GM11168 (cell line): ENCODE measurements around the gene TRIM42.

ENCODE experiments used
- in situ Hi-C: fragments of 300-500 bp; cut with MboI; formaldehyde crosslinking; loops from one replicate; pipeline ENCODE4 v1.12.0; 2022; ENCODE audit warnings: low sequenced_read_pairs; ENCODE audit not compliant: unreplicated experiment

Gene TRIM42

DNA sequence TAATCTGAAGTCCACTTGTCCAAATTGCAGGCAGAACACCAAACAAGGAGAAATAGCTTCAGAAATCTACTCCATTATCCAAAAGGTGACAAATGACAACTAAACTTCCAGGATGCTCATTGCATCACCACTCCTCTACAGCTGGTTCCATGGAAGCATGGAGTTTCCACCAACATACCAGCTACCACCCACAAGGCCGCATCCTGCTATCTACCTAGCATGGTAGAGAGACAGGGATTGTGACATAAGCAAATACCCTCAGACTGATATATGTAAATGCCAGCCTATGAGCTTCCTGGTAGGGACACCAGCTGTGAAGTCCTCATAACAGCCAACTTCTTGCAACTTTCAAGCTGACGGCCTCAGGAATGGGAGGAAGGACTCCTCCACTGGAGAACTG, at the start of gene TRIM42:
TSS of gene TRIM42 (plus strand) at position 301 of the 400 bp plus-strand sequence. CDS start 166 bp downstream, outside the sequence.
- in situ Hi-C loops, result no loop called here

DNA sequence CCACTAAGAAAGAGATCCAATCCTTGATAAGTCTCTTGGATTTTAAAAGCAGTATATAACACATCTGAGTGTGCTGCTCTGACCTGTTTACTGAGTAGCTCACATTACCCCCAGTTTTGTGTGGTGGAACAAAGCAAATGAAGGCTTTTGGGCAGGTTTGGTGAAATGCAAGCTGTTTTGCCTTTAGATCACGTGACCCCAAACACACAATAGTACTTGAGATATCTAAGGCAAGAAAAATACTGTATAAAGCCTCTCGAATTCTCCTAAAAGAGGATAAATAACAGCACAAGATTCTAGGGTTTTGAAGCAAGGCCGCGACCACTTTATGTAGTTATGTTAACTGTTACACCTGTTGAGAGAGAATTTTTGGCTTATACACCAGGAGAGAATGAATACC, 49.3 kb upstream of the TRIM42 start:
- in situ Hi-C loops, result no loop called here

DNA sequence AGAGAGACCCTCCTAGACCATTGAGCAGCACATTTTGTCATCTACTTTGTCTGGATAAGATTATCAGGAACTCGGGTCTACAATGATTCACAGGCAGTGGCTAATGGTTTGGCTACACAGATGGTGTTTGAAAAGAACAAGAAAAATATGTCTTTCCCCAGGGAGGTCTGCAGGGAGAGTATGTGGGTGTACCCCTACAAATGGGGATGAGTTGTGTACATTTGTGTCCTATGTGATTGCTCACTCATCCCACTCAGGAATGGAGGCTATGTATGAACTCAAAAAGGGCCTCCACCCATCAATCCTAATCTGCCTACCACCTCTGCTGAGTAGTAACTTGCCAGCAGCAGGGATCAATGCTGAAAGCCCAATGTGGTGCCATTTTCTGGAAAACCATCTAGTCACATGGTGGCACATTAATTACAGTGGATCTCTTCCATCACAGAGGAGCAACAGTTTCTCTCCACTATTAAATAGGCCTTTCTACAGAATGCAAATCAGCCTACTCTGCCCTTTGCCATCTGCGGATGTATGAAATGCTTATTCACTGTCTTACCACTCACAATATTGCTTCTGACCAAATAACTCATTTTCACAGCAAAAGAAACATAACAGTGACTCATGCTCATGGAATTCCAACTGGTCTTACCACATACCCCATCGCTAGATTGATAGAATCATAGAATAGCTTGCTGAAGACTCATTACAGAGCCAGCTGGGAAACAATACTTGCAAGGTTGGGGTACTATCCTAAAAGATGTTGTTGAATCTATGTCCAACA, 48.3 kb upstream of the TRIM42 start:
- in situ Hi-C loops, result loop anchor here (10.0 kb wide), 1 partner anchor 215 kb away; no protein-coding TSS in a partner anchor

DNA sequence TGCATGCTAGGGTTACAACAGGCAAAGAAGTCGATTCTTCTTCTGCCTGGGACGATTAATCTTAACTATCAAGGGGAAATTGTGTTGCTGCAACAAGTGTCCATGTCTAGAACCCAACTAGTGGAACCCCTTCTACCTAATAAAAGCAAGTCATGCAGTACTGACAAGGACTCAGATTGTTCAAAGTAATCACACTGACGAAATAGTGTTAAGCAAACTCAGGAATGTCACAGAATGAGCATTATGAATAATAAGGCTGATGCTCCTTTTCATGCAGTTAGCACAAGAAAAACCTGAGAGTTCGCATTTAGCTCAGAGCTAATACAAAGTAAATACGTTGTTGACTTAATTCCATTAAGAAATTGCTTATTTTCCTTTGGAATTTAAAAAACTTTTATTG, 47.5 kb upstream of the TRIM42 start:
- in situ Hi-C loops, result loop anchor here (10.0 kb wide), 1 partner anchor 214 kb away; no protein-coding TSS in a partner anchor

DNA sequence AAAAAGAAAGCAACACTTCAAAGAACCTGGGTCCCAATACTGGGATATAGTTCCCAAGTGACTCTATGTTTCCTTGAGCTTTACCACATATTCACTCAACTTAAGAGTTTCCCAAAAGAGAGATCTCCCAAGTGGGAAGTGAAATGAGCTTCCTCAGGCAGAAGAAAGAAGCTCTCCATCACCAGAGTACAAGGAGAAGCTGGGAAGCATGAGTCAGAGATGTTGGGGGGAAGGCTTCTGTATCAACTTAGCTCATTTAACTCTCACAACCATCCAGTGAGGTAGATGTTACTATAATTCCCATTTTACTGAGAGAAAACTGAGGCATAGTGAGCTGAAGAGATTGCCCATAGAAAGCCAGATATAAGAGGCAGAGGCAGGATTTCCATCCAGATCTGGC, 47.0 kb upstream of the TRIM42 start:
- in situ Hi-C loops, result loop anchor here (10.0 kb wide), 1 partner anchor 214 kb away; no protein-coding TSS in a partner anchor

DNA sequence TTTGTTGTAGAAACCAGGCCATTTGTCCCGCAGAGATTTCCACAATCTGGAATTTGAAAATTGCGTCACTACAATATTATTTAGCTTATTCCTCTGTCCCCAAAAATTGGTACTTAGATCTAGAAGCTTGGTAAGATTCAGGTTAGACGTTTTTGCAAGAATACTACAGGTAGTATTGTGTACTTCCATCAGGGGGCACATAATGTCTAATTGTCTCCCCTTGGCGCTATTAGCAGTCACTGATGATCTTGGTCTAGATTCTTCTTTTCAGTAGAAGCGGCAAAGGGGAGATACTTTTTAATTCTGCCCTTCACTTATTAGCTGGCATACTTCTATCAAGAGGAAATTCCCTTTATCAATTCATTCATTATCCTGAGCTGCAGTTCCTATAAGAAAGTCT, 42.6 kb upstream of the TRIM42 start:
- in situ Hi-C loops, result loop anchor here (10.0 kb wide), 1 partner anchor 210 kb away; no protein-coding TSS in a partner anchor

DNA sequence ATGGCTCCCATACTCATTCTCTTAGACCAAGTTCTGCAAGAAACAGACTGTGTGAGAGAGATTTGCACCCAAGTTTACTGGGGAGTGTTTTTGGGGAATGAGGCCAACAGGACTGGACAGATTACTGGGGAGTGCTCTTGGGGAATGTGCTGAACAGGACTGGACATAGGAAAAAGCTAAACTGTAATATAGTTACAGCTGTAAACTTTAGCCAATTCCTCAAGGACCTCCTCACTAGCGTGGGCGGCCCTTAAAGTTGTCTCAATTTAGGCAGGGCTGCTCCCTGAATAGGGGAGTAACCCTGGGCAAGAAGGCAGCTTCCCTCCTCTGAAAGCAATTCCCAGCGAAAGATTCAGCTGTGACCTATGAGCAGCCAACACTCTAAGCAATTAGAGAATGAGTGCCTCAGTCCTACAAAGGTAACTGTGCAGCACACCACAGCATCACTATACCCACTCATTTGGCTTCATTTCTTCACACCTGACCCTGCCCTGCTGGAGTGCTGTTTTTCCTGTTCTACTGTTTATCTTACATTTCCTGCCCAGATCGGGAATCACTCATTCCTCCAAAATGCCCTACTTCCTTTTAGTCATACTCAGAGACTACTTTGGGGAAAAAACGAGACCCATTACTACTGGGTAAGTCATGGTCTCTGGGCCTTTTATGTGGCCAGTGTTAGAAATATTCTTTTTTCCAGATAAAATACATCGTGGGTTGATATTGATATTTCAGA, 41.3 kb upstream of the TRIM42 start:
- in situ Hi-C loops, result loop anchor here (10.0 kb wide), 1 partner anchor 208 kb away; no protein-coding TSS in a partner anchor

DNA sequence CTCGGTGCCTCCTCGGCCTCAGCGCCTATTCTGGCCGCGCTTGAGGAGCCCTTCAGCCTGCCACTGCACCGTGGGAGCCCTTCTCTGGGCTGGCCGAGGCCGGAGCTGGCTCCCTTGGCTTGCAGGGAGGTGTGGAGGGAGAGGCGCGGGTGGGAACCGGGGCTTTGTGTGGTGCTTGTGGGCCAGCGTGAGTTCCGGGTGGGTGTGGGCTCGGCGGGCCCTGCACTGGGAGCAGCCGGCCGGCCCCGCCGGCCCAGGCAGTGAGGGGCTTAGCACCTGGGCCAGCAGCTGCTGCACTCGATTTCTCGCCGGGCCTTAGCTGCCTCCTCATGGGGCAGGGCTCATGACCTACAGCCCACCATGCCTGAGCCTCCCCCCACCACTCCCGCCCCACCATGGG, 26.6 kb upstream of the TRIM42 start:
- in situ Hi-C loops, result no loop called here

DNA sequence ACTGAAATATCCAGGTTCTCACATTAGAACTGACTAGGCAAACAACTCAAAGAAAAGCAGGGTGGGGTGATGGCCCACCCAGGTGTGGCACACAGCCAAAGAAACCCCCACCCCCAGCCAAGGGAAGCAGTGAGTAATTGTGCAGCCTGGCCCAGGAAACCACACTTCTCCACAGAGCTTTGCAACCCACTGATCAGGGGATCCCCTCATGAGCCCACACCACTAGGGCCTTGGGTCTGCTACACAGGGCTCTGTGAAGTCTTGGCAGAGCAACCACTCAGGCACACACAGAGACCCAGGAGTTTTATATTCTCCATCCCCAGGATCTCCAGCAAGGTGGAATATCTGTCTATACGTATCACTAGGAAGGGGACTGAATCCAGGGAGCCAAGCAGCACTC, 22.2 kb upstream of the TRIM42 start:
- in situ Hi-C loops, result no loop called here

DNA sequence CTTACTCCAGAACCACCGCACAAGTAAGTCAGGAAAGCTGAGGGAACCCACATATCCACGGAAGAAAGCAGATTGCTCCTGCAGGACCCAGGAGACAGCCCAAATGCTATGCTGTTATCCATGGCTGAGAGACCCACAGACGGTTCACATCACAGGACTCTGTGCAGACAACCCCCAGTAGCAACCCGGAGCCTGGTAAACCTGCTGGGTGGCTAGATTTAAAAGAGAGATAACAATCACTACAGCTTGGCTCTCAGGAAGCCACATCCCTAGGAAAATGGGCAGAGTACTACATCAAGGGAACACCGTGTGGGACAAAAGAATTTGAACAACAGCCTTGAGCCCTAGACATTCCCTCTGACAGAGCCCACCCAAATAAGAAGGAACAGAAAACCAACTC, 13.8 kb upstream of the TRIM42 start:
- in situ Hi-C loops, result no loop called here

DNA sequence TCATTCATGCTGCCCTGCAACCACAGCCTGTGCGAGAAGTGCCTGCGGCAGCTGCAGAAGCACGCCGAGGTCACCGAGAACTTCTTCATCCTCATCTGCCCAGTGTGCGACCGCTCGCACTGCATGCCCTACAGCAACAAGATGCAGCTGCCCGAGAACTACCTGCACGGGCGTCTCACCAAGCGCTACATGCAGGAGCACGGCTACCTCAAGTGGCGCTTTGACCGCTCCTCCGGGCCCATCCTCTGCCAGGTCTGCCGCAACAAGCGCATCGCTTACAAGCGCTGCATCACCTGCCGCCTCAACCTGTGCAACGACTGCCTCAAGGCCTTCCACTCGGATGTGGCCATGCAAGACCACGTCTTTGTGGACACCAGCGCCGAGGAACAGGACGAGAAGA, 4.7 kb downstream of the TRIM42 start:
- in situ Hi-C loops, result no loop called here

DNA sequence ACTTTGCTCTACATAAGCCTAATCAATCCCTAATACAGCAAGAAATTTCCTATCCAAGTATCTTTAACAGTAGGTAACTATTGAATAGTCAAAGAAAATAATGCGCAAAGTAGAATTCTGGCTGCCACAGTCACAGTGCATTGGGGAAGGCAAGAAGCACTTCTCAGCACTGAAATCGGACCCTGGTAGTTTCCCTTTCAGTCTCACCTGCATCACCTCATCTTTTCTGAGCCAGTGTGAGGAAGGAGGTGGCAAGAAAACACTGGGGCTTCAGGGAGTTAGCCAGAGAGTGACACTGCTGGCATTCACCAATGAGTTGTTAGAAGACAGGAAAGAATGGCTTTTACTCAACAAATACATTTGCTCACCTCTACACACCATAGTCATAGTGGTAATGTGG, 8.3 kb downstream of the TRIM42 start:
- in situ Hi-C loops, result no loop called here

DNA sequence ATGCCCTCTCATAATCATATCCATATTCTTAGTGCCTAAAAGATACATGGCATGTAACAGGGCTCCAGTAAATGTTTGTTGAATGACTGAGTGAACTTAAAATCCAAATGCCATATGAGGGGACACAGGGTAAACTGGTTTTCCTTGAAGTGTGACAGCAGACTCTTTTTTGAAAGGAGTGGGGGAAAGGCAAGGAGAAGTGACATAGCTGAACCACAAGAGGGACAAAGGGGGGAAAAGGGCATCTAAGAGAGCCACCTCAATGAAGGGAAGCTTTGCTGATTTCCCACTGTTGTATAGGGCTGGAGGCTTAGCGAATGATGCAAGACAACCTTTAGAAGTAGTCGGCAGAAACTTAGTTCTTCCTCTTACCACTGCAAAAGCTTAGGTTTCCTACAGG, 9.1 kb downstream of the TRIM42 start:
- in situ Hi-C loops, result no loop called here

DNA sequence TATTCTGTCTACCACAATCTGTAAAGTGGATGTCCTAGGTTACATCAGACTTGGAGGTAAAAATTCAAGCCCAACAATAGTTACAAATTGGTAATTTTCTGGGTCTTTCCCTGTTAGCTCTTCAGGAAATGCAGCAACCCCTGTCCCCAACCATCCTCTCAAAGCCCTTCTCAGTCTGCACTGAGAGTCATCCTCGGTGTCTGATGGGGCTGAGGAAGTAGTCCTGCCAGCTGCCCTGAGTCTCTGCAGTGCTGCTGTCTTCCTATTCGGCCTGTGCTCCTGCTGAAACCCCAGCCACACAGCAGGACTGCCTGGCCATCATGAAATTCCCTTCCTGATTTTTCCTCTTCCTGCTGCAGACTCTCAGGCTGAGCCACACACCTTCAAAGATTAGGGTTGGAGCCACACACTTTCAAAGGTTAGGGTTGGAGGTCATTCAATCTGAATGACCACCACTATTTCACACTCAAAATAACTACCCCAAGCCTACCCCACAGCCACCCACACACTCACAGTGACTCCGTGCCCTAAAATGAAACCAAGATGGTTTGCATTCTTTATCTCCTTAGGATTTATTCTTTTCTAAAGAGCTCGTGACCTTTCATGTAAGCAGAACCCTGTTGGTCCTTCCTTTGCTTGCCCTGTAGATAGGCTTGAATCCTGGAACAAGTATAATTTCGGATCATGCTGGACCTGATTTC, 17.6 kb downstream of the TRIM42 start:
- in situ Hi-C loops, result no loop called here

DNA sequence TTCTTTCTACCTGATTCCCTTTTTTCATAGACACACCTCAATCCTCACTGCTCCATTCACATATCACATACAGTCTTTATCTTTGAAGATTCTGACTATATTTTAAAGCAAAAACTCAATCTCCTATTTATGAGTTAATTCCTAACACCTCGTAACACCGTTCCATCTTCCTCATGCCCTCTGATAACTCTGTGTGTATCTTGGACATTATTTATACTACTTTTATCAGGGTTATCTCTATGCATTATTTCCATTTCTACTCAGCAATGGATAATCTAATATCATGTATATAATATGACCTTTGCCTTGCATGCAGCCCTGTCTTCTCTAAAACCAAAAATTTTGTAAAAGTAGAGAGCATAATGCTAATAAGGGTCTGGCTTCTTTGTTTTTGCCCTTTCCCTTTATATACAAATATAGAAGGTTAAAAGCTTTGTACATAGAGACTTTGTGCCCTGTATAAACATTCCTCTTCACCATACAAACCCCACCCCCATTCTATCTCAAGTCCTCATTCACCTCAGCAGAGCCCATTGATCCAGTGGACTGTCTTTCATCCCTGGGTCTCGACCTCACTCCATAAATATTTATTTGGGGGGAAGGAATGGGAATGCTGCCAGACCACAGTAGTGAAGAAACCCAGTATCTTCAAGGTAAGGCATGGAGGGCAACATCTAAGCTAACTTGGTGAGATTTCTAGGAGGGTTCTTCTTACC, 21.8 kb downstream of the TRIM42 start:
- in situ Hi-C loops, result no loop called here

DNA sequence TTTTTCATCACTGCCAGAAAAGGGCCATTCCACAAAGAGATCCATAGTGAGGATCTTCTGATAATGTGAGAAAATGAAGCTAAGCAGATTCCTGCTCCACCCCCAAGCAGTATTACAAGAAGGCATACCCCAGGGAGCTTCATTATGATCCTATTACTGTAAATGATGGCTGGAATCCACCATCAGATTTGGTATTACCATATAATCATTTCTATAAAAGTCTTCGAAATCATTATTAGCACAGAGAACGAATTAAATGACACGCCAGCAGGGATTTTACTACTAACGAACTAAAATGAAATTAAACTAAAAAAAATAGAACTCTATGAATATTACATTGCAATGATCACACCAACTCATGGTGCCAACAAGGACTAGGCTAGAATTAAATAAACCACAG, 24.4 kb downstream of the TRIM42 start:
- in situ Hi-C loops, result no loop called here

DNA sequence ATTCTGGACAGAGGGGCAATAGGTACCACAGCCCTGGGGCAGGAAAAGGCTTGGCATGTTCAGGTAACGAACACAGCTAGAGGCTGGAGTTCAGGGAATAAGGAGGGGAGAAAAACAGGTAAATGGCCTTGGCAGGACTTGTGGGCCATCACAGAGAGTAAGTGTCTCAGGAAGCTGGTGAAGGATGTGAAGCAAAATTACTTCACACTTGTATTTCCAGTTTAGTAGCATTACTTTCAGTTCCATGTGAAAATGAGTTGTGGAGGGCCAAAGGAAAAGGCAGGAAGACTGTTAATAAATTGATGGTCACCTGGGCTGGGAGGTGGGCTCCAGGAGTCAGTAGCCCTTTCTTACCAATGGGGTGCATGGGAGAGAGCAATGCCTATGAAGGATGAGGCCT, 25.6 kb downstream of the TRIM42 start:
- in situ Hi-C loops, result no loop called here

DNA sequence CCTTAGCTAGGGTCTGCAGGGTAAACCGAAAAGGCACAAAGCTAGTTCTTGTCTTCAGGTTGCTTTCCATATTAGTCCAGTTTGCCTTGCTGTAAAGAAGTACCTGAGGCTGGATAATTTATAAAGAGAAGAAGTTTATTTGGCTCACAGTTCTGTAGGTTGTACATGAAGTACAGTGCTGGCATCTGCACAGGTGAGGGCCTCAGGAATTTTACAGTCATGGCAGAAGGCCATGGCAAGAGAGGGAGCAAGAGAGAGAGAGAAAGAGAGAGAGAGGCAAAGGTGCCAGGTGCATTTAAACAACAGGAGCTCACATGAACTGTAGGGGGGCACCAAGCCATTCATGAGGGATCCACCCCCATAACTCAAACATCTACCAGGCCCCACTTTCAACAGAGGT, 26.9 kb downstream of the TRIM42 start:
- in situ Hi-C loops, result no loop called here

DNA sequence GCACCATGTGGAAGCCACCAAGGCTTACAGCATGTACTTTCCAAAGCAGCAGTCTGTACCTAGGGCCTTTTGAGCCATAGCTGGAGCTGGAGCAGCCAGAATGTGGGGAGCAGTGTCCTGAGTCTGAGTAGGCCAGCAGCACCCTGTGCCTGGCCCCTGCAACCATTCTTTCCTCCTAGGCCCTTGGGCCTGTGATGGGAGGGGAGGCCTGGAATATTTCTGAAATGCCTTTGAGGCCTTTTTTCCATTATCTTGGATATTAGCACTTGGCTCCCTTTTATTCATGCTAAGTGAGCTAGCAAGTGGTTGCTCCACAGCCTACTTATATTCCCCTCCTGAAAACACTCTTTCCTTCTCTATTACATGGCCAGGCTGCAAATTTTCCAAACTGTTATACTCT, 28.1 kb downstream of the TRIM42 start:
- in situ Hi-C loops, result no loop called here

DNA sequence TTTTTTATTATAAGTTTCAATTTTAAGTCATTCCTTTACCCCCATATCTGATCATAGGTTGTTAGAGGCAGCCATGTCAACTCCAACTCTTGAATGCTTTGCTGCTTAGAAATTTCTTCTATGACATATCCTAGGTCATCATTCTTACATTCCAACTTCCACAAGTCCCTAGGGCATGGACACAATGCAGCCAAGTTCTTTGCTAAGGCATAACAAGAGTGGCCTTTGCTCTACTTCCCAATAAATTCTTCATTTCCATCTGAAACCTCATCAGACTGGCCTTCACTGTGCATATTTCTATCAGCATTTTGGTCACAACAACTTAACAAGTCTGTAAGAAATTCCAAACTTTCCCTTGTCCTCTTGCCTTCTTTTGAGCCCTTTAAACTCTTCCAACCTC, 28.5 kb downstream of the TRIM42 start:
- in situ Hi-C loops, result no loop called here
